GM23338 (cell line): Measurements from ENCODE around the gene CLEC7A. TPM values are rescaled to one million over a fixed set of nuclear protein-coding genes. Genes with fewer than 3 reads are reported as not detected.

Source experiments
- ATAC-seq: fragments of 200-7000 bp; cut with Tn5 transposase; 3 replicates; pipeline ENCODE4 v1.9.1; 2020
- DNase-seq: peaks from one replicate; pipeline ENCODE4 v3.0.0-alpha.2; 2015; ENCODE audit warnings: low spot score
- H2AFZ ChIP-seq: fragments of 200-600 bp; sonication (generic); 2 replicates; pipeline ENCODE4 v1.8.0; 2016; ENCODE audit warnings: antibody characterized with exemption, mild to moderate bottlenecking, moderate library complexity
- H3F3A ChIP-seq: fragments of 200-600 bp; sonication (generic); replicated peaks from 2 replicates; pipeline ENCODE4 v1.8.0; 2017; ENCODE audit warnings: antibody characterized with exemption, mixed run types, low read depth
- H3K27ac ChIP-seq: fragments of 200-600 bp; sonication (generic); 2 replicates; pipeline ENCODE4 v1.6.1; 2016; ENCODE audit warnings: low read depth
- H3K27me3 ChIP-seq: fragments of 200-600 bp; sonication (generic); 2 replicates; pipeline ENCODE4 v1.8.0; 2016; ENCODE audit warnings: mild to moderate bottlenecking, mixed run types, moderate library complexity; ENCODE audit not compliant: insufficient read depth
- H3K36me3 ChIP-seq: fragments of 200-600 bp; sonication (generic); 2 replicates; pipeline ENCODE4 v1.8.0; 2016; ENCODE audit warnings: mild to moderate bottlenecking; ENCODE audit not compliant: insufficient read depth
- H3K4me1 ChIP-seq: fragments of 200-600 bp; sonication (generic); 2 replicates; pipeline ENCODE4 v1.8.0; 2016; ENCODE audit warnings: mild to moderate bottlenecking, moderate library complexity; ENCODE audit not compliant: insufficient read depth
- H3K4me2 ChIP-seq: fragments of 200-600 bp; sonication (generic); 2 replicates; pipeline ENCODE4 v1.7.1; 2017; ENCODE audit warnings: mixed run types
- H3K4me3 ChIP-seq: fragments of 200-600 bp; sonication (generic); 2 replicates; pipeline ENCODE4 v1.6.1; 2016; ENCODE audit warnings: mixed run types
- H3K79me2 ChIP-seq: fragments of 200-600 bp; sonication (generic); replicated peaks from 2 replicates; pipeline ENCODE4 v1.8.0; 2017; ENCODE audit warnings: mild to moderate bottlenecking; ENCODE audit not compliant: insufficient read depth
- H3K9me2 ChIP-seq: fragments of 200-600 bp; sonication (generic); 2 replicates; pipeline ENCODE4 v1.8.0; 2017; ENCODE audit not compliant: insufficient read depth
- H4K20me1 ChIP-seq: fragments of 200-600 bp; sonication (generic); replicated peaks from 2 replicates; pipeline ENCODE4 v1.8.0; 2017; ENCODE audit warnings: mild to moderate bottlenecking; ENCODE audit not compliant: insufficient read depth
- H3K27ac Mint-ChIP-seq: 2 replicates; pipeline ENCODE4 v1.8.0; 2020; ENCODE audit warnings: inconsistent platforms, mild to moderate bottlenecking, moderate library complexity, mixed read lengths
- H3K27me3 Mint-ChIP-seq: 3 replicates; pipeline ENCODE4 v1.8.0; 2022; ENCODE audit warnings: low read depth, mild to moderate bottlenecking, moderate library complexity, mixed read lengths, inconsistent platforms; ENCODE audit not compliant: insufficient read depth, poor library complexity
- H3K36me3 Mint-ChIP-seq: 3 replicates; pipeline ENCODE4 v1.8.0; 2021; ENCODE audit warnings: low read depth, mild to moderate bottlenecking, inconsistent platforms, moderate library complexity, mixed read lengths
- H3K4me1 Mint-ChIP-seq: 3 replicates; pipeline ENCODE4 v1.8.0; 2020; ENCODE audit warnings: mild to moderate bottlenecking, inconsistent platforms, mixed read lengths
- H3K4me3 Mint-ChIP-seq: 3 replicates; pipeline ENCODE4 v1.8.0; 2021; ENCODE audit warnings: moderate library complexity, mild to moderate bottlenecking, inconsistent platforms, mixed read lengths
- H3K9me3 Mint-ChIP-seq: 3 replicates; pipeline ENCODE4 v1.8.0; 2020; ENCODE audit warnings: moderate library complexity, mild to moderate bottlenecking, inconsistent platforms, mixed read lengths
- CREB1 ChIP-seq: fragments of 250-450 bp; sonication (Bioruptor Pico); IDR thresholded peaks from 2 replicates; pipeline ENCODE4 v1.5.0; 2020; ENCODE audit warnings: low read depth, mild to moderate bottlenecking, moderate library complexity
- EZH2 ChIP-seq: fragments of 200-600 bp; sonication (generic); IDR thresholded peaks from one replicate; pipeline ENCODE4 v1.8.0; 2017; ENCODE audit warnings: antibody characterized with exemption, mild to moderate bottlenecking, low read depth; ENCODE audit not compliant: unreplicated experiment
- EZH2phosphoT487 ChIP-seq: fragments of 200-600 bp; sonication (generic); IDR thresholded peaks from one replicate; pipeline ENCODE4 v1.8.1; 2018; ENCODE audit warnings: antibody characterized with exemption; ENCODE audit not compliant: unreplicated experiment
- JUNB ChIP-seq: IDR thresholded peaks from one replicate; pipeline ENCODE4 v1.6.1; 2016; ENCODE audit warnings: antibody characterized with exemption; ENCODE audit not compliant: unreplicated experiment
- NANOG ChIP-seq: IDR thresholded peaks from 2 replicates; pipeline ENCODE4 v1.6.1; 2016; ENCODE audit warnings: antibody characterized with exemption, borderline replicate concordance
- POLR2AphosphoS5 ChIP-seq: IDR thresholded peaks from 2 replicates; pipeline ENCODE4 v1.6.1; 2016; ENCODE audit warnings: antibody characterized with exemption, low read depth
- STAT1 ChIP-seq: IDR thresholded peaks from one replicate; pipeline ENCODE4 v1.6.1; 2016; ENCODE audit warnings: antibody characterized with exemption; ENCODE audit not compliant: unreplicated experiment
- ZNF114 ChIP-seq: fragments of 250-450 bp; sonication (Bioruptor Pico); IDR thresholded peaks from 2 replicates; pipeline ENCODE4 v1.5.0; 2020; ENCODE audit warnings: mild to moderate bottlenecking, moderate library complexity
- ZNF331 ChIP-seq: fragments of 250-450 bp; sonication (Bioruptor Pico); IDR thresholded peaks from 2 replicates; pipeline ENCODE4 v1.5.0; 2020; ENCODE audit warnings: low read depth, mild to moderate bottlenecking, moderate library complexity
- polyA plus RNA-seq: library from polyadenylated mRNA; unstranded; fragments of >200 nt; fragmentation: Nextera tagmentation; extraction: Ambion mirVana; gene quantifications from 2 replicates; pipeline ENCODE4 v1.2.1, GENCODE V29; 2016
- total RNA-seq: library from RNA; depleted of rRNA; stranded (reverse); fragments of >200 nt; shearing (Covaris generic); gene quantifications from 2 replicates; pipeline ENCODE4 v1.2.3, GENCODE V29; 2014
- TF ChIP-seq, protein P1 (sequence below): fragments of 250-450 bp; sonication (Bioruptor Pico); IDR thresholded peaks from 2 replicates; pipeline ENCODE4 v1.5.0; 2020; ENCODE audit warnings: mild to moderate bottlenecking, moderate library complexity
- TF ChIP-seq, protein P2 (sequence below): IDR thresholded peaks from one replicate; pipeline ENCODE4 v1.6.1; 2018; ENCODE audit warnings: antibody characterized with exemption; ENCODE audit not compliant: unreplicated experiment
- TF ChIP-seq, protein P3 (sequence below): IDR thresholded peaks from 2 replicates; pipeline ENCODE4 v1.6.1; 2016; ENCODE audit warnings: antibody characterized with exemption
- TF ChIP-seq, protein P4 (sequence below), 2 experiments: fragments of 200-600 bp in 1 of 2; sonication (generic) in 1 of 2; conservative IDR thresholded peaks; 2 replicates each; pipeline versions ENCODE4 v1.5.1 to v1.6.1; 2016 to 2017; ENCODE audit warnings: antibody characterized with exemption in 2 of 2, low read depth in 2 of 2, mild to moderate bottlenecking in 2 of 2, moderate library complexity in 1 of 2

CLEC7A gene
- total and polyA plus RNA-seq, 2 experiments from 2014 or later: 0.39 TPM; not detected in 1

DNA sequence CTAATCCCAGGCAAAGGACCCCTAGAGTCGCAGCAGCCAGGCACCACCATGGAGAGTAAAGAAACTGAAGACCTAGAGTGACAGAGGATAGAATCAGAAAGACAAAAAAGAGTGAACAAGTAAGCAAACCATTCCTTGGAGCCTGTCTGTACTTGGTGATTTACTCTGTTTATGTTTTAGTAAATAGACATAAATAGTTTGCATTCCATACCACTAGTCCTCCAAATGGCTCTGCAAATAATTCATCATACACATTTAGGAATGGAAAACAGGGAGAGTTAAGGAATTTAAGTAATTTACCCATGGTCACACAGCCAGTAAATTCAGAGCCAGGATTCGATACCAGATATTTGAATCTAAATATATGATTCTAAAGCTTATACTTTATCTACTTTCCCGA, 39.1 kb upstream of the CLEC7A start:
- Histone ChIP-seq H3K27ac (no peak overlapping the region), H3K36me3 (no peaks in the 10 kb centered on the region), H3F3A (no peaks in the 10 kb centered on the region), H3K4me3 (no peak overlapping the region), H3K4me2 (no peak overlapping the region), H4K20me1 (no peaks in the 10 kb centered on the region), H3K27me3 (no peaks in the 10 kb centered on the region), H3K9me2 (no peaks in the 10 kb centered on the region), H2AFZ (no peak overlapping the region), H3K4me1 (no peaks in the 10 kb centered on the region), H3K79me2 (no peaks in the 10 kb centered on the region)
- DNase-seq (no peak), ATAC-seq (no peak)
- H3K27me3 Mint-ChIP-seq: no peaks in the 10 kb centered on the region
- TF ChIP-seq JUNB (no peak), ZNF331 (CRISPR knock-in tag) (no peak), NANOG (no peak), ZNF114 (CRISPR knock-in tag) (no peak), CREB1 (CRISPR knock-in tag) (no peak), EZH2phosphoT487 (no peak), STAT1 (no peak), POLR2AphosphoS5 (no peak), EZH2 (no peak)
- TF ChIP-seq, protein P1, sequence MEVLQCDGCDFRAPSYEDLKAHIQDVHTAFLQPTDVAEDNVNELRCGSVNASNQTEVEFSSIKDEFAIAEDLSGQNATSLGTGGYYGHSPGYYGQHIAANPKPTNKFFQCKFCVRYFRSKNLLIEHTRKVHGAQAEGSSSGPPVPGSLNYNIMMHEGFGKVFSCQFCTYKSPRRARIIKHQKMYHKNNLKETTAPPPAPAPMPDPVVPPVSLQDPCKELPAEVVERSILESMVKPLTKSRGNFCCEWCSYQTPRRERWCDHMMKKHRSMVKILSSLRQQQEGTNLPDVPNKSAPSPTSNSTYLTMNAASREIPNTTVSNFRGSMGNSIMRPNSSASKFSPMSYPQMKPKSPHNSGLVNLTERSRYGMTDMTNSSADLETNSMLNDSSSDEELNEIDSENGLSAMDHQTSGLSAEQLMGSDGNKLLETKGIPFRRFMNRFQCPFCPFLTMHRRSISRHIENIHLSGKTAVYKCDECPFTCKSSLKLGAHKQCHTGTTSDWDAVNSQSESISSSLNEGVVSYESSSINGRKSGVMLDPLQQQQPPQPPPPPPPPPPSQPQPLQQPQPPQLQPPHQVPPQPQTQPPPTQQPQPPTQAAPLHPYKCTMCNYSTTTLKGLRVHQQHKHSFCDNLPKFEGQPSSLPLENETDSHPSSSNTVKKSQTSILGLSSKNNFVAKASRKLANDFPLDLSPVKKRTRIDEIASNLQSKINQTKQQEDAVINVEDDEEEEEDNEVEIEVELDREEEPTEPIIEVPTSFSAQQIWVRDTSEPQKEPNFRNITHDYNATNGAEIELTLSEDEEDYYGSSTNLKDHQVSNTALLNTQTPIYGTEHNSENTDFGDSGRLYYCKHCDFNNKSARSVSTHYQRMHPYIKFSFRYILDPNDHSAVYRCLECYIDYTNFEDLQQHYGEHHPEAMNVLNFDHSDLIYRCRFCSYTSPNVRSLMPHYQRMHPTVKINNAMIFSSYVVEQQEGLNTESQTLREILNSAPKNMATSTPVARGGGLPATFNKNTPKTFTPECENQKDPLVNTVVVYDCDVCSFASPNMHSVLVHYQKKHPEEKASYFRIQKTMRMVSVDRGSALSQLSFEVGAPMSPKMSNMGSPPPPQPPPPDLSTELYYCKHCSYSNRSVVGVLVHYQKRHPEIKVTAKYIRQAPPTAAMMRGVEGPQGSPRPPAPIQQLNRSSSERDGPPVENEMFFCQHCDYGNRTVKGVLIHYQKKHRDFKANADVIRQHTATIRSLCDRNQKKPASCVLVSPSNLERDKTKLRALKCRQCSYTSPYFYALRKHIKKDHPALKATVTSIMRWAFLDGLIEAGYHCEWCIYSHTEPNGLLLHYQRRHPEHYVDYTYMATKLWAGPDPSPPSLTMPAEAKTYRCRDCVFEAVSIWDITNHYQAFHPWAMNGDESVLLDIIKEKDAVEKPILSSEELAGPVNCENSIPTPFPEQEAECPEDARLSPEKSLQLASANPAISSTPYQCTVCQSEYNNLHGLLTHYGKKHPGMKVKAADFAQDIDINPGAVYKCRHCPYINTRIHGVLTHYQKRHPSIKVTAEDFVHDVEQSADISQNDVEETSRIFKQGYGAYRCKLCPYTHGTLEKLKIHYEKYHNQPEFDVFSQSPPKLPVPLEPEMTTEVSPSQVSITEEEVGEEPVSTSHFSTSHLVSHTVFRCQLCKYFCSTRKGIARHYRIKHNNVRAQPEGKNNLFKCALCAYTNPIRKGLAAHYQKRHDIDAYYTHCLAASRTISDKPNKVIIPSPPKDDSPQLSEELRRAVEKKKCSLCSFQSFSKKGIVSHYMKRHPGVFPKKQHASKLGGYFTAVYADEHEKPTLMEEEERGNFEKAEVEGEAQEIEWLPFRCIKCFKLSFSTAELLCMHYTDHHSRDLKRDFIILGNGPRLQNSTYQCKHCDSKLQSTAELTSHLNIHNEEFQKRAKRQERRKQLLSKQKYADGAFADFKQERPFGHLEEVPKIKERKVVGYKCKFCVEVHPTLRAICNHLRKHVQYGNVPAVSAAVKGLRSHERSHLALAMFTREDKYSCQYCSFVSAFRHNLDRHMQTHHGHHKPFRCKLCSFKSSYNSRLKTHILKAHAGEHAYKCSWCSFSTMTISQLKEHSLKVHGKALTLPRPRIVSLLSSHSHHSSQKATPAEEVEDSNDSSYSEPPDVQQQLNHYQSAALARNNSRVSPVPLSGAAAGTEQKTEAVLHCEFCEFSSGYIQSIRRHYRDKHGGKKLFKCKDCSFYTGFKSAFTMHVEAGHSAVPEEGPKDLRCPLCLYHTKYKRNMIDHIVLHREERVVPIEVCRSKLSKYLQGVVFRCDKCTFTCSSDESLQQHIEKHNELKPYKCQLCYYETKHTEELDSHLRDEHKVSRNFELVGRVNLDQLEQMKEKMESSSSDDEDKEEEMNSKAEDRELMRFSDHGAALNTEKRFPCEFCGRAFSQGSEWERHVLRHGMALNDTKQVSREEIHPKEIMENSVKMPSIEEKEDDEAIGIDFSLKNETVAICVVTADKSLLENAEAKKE (CRISPR knock-in tag): no peak
- TF ChIP-seq, protein P2, sequence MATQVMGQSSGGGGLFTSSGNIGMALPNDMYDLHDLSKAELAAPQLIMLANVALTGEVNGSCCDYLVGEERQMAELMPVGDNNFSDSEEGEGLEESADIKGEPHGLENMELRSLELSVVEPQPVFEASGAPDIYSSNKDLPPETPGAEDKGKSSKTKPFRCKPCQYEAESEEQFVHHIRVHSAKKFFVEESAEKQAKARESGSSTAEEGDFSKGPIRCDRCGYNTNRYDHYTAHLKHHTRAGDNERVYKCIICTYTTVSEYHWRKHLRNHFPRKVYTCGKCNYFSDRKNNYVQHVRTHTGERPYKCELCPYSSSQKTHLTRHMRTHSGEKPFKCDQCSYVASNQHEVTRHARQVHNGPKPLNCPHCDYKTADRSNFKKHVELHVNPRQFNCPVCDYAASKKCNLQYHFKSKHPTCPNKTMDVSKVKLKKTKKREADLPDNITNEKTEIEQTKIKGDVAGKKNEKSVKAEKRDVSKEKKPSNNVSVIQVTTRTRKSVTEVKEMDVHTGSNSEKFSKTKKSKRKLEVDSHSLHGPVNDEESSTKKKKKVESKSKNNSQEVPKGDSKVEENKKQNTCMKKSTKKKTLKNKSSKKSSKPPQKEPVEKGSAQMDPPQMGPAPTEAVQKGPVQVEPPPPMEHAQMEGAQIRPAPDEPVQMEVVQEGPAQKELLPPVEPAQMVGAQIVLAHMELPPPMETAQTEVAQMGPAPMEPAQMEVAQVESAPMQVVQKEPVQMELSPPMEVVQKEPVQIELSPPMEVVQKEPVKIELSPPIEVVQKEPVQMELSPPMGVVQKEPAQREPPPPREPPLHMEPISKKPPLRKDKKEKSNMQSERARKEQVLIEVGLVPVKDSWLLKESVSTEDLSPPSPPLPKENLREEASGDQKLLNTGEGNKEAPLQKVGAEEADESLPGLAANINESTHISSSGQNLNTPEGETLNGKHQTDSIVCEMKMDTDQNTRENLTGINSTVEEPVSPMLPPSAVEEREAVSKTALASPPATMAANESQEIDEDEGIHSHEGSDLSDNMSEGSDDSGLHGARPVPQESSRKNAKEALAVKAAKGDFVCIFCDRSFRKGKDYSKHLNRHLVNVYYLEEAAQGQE: no peak
- TF ChIP-seq, protein P3, sequence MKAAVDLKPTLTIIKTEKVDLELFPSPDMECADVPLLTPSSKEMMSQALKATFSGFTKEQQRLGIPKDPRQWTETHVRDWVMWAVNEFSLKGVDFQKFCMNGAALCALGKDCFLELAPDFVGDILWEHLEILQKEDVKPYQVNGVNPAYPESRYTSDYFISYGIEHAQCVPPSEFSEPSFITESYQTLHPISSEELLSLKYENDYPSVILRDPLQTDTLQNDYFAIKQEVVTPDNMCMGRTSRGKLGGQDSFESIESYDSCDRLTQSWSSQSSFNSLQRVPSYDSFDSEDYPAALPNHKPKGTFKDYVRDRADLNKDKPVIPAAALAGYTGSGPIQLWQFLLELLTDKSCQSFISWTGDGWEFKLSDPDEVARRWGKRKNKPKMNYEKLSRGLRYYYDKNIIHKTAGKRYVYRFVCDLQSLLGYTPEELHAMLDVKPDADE: no peak
- TF ChIP-seq, protein P4, sequence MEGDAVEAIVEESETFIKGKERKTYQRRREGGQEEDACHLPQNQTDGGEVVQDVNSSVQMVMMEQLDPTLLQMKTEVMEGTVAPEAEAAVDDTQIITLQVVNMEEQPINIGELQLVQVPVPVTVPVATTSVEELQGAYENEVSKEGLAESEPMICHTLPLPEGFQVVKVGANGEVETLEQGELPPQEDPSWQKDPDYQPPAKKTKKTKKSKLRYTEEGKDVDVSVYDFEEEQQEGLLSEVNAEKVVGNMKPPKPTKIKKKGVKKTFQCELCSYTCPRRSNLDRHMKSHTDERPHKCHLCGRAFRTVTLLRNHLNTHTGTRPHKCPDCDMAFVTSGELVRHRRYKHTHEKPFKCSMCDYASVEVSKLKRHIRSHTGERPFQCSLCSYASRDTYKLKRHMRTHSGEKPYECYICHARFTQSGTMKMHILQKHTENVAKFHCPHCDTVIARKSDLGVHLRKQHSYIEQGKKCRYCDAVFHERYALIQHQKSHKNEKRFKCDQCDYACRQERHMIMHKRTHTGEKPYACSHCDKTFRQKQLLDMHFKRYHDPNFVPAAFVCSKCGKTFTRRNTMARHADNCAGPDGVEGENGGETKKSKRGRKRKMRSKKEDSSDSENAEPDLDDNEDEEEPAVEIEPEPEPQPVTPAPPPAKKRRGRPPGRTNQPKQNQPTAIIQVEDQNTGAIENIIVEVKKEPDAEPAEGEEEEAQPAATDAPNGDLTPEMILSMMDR (conservative IDR thresholded peaks at IDR 0.05; ENCODE audit: low read depth in 2 of 2): no peak
- H3K36me3 Mint-ChIP-seq: no peaks in the 10 kb centered on the region
- H3K4me1 Mint-ChIP-seq: no peaks in the 10 kb centered on the region; the same call in 2 of the 3 replicates
- H3K27ac Mint-ChIP-seq: no peak overlapping the region
- no peak overlapping the region for H3K4me3 Mint-ChIP-seq
- no peaks in the 10 kb centered on the region for H3K9me3 Mint-ChIP-seq
